GM18867 (cell line): ENCODE measurements around the gene ARHGAP25.

Source experiments
- ATAC-seq: cut with Tn5 transposase; IDR thresholded peaks from one replicate; pipeline ENCODE4 v1.9.1; 2021; ENCODE audit warnings: mild to moderate bottlenecking, moderate library complexity; ENCODE audit not compliant: unreplicated experiment

The ARHGAP25 gene

GRCh38 chr2:68741238-68741637 is 6.6 kb downstream of the ARHGAP25 start:
- no peak for ATAC-seq

GRCh38 chr2:68741805-68742306 is 7.2 kb downstream of the ARHGAP25 start:
- ATAC-seq: no peak

- ATAC-seq: no peak
These were observed 8.2 kb downstream of the ARHGAP25 start for GRCh38 chr2:68742626-68743415.

GRCh38 chr2:68743531-68743930 is 8.9 kb downstream of the ARHGAP25 start:
- ATAC-seq: no peak

- no peak for ATAC-seq
These were observed 9.8 kb downstream of the ARHGAP25 start for GRCh38 chr2:68744366-68744912.

- no peak for ATAC-seq
These were observed 10.4 kb downstream of the ARHGAP25 start for GRCh38 chr2:68745006-68745405.

GRCh38 chr2:68746408-68746807 is 11.8 kb downstream of the ARHGAP25 start:
- no peak for ATAC-seq

GRCh38 chr2:68747413-68747812 is 12.8 kb downstream of the ARHGAP25 start:
- ATAC-seq: no peak

- no peak for ATAC-seq
These were observed 13.3 kb downstream of the ARHGAP25 start for GRCh38 chr2:68747900-68748299.

- ATAC-seq: no peak
These were observed 14.0 kb downstream of the ARHGAP25 start for GRCh38 chr2:68748568-68748967.

- ATAC-seq: no peak
These were observed 14.7 kb downstream of the ARHGAP25 start for GRCh38 chr2:68749345-68749744.

GRCh38 chr2:68750592-68751396 is 16.2 kb downstream of the ARHGAP25 start:
- no peak for ATAC-seq

GRCh38 chr2:68751397-68752339 is 17.1 kb downstream of the ARHGAP25 start:
- ATAC-seq: peak; percentile 96

- ATAC-seq: no peak
These were observed 18.7 kb downstream of the ARHGAP25 start for GRCh38 chr2:68753318-68753717.

- ATAC-seq: no peak
These were observed 20.5 kb downstream of the ARHGAP25 start for GRCh38 chr2:68755071-68755470.

GRCh38 chr2:68756178-68756577 is 21.6 kb downstream of the ARHGAP25 start:
- ATAC-seq: no peak

- ATAC-seq: no peak
These were observed 22.5 kb downstream of the ARHGAP25 start for GRCh38 chr2:68757081-68757480.

GRCh38 chr2:68762100-68762499 is 27.5 kb downstream of the ARHGAP25 start:
- no peak for ATAC-seq

GRCh38 chr2:68762665-68763064 is 28.1 kb downstream of the ARHGAP25 start:
- peak; percentile 43 for ATAC-seq

- ATAC-seq: no peak
These were observed 29.6 kb downstream of the ARHGAP25 start for GRCh38 chr2:68764041-68764805.
